HG02938 (cell line): ENCODE measurements around the gene VPS11.
A peak's percentile ranks its signal among the peaks of the same experiment; 100 is the strongest.
"Not testable (repeated sequence)": the region's sequence is repeated elsewhere in the genome, so short reads cannot be mapped to it uniquely, and the experiment has no call there.

Experiments used
- ATAC-seq: cut with Tn5 transposase; IDR thresholded peaks from one replicate; pipeline ENCODE4 v1.9.1; 2021; ENCODE audit warnings: mild to moderate bottlenecking, moderate library complexity; ENCODE audit not compliant: unreplicated experiment

VPS11 gene

DNA sequence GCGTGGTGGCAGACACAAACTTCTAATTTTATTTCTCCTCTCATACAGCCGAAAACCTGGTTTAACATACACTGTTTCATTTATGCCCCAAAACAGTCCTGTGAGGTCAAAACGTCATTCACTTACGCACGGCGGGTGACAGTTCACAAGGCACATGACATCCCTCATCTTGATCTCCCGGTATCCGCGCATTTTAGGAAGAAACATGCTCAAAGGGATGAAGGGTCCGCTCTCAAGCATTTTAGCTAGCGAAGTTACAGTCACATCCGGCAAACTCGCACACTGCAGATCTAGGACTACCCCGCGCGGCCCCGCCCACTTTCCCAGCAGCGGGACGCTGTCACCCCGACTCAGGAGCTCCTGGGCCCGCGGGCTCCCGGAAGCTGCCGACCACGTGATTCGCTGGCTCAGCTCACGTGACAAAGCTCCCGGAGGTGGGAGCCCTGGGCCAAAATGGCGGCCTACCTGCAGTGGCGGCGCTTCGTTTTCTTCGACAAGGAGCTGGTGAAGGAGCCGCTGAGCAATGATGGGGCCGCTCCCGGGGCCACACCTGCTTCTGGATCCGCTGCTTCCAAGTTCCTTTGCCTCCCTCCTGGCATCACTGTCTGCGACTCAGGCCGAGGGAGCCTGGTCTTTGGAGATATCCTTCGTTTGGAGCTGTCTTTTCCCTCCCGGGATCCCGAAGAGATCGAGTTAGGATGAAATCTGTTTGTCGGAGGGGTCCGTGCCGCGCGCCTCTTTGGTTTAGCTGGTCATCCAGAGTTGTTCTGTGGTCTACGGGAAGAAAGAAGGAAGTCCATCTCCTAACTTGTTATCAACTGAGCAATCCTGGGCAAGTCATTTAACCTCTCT, at the start of gene VPS11:
TSS of gene VPS11 (plus strand) at position 448 of the 852 bp plus-strand sequence. CDS start at position 454, 6 bp downstream.
- peak; percentile 85 for ATAC-seq

DNA sequence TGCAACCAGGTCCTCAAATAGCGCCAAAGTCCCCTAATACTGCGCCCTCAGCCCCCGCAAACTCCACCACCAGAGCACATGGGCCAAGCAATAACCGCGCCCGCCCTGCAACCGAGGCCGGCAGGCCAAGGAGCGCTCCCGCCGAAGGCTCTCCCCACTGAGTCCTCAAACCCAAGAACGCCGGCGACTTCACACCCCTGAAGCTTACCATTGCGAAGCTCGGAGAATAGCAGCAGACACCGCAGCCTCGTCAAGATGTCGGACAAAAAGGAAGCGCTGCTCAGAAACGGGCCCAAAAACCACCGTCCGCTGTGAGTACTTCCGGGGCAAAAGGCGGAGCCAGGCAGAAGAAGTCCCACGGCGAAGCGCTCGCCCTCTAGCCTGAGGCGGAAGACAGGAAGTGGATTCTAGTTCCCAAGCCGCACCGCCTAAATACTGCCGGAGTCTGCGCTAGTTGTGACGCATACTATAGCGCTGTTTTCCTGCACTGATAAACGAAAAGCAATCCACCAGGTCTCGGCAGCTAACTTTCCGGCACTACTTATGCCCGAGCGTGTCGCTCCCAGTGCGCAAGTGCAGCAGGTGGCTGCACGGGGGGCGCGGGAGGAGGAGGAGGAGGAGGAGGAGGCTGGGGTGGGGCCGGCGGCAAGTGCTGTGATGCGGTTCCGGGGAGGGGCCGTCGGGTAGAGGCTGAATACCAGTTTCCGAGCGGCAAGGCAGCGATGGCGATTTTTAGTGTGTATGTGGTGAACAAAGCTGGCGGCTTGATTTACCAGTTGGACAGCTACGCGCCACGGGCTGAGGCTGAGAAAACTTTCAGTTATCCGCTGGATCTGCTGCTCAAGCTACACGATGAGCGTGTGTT, 49.3 kb upstream of the VPS11 start, which contains the start of the genes RPS25 and TRAPPC4:
TSS of gene RPS25 (minus strand) at position 270 of the 865 bp plus-strand sequence. CDS start at position 211, 59 bp downstream.
TSS of gene TRAPPC4 (plus strand) at position 693 of the 865 bp plus-strand sequence. CDS start at position 723, 30 bp downstream.
- peak; percentile 90 for ATAC-seq

DNA sequence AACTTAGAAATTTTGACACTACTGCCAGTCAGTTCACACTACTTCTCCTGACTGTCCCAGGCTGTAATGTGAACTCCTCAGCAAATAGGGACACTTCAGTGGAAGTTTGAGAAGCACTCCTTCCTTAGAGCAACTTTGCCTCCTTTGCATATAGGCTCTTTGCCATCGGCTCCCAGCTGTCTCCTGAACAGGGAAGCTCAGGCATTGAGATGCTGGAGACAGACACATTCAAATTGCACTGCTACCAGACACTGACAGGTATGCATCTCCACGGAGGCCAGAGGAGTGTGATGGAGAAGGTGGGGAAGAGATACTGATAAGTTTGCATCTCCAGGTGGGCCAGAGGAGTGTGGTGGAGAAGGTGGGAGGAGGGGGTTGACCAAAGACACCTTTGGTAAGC, 47.6 kb upstream of the VPS11 start:
- no peak for ATAC-seq

DNA sequence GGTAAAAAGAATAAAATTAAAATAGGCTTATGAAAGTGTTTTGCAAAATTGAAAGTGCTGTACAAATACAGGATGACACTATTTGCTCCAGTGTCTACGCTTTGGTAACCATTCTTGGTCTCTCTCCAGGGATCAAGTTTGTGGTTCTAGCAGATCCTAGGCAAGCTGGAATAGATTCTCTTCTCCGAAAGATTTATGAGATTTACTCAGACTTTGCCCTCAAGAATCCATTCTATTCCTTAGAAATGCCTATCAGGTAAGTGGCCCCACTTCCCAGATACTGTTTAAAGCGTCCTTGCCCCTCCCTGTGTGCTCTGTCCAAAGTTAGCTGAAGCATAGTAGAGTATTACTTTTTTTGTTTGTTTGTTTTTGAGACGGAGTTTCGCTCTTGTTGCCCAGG, 46.0 kb upstream of the VPS11 start:
- ATAC-seq = no peak

DNA sequence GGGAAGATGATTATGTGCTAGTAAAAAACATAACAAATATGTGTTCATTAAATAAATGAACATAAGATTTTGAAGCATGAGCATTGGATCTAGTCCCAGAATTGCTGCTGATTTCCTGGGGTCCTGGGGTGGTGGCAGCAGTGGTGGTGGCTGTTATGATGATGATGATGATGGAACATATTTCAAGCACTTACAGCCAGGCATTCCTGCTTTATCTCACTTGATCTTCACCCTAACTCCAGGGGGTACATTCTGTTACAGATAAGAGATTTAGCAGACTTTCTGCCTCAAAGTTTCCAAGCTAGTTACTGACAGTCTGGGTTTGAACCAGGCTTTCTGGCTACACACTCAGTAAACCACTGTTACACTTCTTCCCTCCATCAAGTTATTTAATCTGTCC, 43.9 kb upstream of the VPS11 start:
- ATAC-seq = no peak

DNA sequence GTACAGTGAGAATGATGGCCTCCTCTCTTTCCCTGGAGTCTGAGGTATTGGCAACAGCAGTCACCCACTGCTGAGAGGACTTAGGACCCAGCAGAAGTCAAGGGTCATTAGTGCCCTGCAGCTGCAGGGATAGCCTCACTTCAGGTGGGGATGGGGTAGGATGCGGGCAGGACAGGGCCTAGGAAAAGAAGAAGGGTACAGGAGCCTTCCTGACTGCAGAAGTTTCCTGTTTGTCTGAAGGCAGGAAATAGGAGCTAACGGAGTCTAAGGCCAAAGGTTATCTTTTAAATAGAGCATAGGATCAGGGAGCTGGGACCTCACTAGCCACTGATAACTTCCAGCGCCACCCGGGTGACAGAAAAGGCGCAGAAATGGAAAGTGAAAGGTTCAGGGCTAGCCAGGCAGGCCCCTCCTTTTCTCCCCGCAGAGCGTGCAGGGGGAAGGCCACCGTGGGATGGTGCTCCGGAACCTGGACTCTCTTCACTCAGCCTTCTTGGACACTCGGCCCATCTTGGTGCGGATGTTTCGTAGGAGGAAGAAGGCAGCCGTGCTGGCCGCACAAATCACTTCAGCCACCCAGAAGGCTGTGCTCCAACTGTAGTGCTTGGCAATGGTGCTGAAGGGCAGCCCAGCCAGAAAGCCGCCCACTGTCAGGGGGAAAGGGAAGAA, 43.1 kb upstream of the VPS11 start:
- ATAC-seq = no peak

DNA sequence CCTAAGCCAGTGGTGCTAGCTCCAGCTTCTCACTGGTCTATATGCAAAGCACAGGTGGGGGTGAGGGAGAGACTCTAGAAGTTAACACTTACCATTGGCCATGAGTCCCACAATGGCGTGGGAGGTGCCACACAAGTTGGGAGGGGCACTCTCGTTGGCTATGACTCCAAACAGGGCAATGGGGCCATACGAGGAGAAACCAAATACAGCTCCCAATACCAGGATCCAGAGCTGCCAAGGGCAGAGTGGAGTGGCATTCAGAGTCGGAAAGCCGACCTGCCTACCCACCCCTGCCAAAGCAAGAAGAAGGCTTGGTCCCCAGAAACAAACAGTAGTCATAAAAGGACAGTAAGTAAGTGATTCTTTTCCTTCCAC, 42.5 kb upstream of the VPS11 start:
- ATAC-seq = no peak

DNA sequence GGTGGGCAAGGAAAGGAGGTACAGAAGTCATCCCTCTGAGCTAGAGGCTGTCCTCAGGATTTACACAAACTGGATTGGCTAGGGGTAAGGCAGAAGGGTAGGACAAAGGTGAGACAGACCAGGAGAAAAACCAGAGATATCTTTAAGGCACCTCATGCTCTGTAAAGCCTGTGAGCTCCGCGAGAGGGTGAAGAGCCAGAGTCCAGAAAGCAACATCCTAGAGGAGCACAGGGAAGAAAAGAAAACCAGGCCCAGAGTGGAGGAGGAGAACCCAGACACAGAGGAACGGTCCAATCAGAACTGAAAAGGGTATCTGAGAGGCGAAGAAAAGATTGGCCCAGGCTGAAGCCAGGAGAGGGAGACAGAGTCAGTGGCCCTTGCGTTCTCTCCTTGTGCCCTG, 42.1 kb upstream of the VPS11 start:
- no peak for ATAC-seq

DNA sequence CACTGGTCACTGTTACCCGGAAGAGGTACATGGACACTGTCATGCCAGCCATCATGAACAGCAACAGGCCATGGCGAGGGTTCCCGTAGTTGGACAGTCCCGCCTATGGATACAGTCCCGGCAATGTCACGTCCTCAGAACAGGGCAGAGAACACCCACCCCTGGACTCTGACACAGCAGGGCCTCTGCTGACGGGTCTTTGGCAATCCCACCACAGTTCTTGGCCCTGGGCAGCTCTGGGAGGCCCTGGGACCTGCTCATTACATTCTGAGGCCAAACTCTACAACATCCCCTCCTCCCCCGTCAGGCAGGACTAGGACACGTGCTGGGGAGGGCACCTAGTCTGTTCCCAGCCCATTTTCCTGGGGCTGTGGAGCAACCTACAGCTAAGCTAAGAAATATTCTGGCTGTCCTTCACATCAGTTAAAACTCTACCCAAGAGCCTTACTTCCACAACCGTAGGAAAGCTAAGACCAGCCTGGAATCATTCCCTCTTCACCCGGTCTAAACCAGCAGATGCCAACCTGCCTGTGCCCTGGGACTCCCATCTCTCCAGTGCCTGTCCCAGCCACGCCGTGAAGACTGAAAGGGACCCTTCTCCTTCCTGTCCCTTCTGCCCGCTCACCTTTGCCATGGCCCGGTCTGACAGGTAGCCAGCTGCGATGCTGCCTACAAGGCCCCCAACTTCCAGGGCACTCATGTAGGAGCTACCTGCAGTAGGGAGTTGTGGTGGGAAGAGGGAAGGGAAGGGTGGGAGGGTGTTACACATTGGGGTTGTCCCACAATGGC, 41.4 kb upstream of the VPS11 start:
- no peak for ATAC-seq

DNA sequence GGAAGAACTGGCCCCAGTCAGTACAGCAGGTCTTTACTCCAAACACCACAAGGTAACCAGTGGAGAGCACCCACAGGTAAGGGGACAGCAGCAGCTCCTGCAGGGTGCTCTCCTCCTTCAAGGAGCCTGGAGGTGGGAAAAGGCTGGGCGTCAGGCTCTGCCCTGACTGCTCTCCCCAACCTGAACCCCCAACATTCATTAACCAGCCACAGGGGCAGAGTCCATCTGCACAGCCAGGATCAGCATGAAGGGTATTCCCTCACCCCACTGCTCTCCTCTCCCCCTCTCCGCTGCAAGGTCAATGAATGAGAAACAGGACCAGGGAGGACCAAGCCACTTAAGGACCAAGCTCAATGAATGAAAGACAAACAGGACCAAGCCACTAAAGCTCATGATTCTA, 40.6 kb upstream of the VPS11 start:
- no peak for ATAC-seq

DNA sequence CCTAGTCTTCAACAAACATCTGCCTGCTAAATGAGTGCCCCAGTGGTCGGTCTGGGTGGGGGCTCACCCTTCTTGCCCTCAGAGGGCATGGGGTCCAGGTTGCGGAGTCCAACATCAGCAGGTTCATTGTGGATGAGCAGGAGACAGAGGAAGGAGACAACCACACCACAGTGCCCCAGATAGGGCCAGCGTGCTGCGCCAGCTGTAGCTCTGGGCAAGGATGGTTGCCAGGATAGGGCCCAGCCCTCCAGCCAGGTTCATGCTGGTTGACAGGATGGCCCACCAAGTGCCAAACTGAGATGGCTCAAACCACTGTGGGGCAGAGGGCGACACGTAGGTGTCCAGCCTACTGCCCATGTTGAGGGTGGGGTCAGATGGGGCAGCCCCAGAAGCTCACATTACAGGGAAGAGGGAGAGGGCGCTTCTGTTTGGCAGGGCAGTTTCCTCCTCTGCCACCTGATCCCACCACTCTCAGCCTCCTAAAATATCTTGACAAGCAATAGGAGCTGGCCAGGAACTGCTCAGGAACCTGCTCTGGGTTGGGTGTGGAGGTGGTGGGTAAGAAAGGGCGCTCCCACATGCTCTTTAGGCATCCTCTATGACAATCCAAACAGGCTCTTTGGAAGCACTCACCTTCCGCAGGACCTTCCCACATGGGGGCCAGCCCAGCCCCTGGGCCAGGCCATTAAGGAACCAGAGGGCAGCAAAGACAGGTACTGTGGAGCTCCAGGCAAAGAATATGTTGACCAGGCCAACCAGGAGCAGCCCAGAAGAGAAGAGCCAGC, 39.9 kb upstream of the VPS11 start:
- ATAC-seq = no peak

DNA sequence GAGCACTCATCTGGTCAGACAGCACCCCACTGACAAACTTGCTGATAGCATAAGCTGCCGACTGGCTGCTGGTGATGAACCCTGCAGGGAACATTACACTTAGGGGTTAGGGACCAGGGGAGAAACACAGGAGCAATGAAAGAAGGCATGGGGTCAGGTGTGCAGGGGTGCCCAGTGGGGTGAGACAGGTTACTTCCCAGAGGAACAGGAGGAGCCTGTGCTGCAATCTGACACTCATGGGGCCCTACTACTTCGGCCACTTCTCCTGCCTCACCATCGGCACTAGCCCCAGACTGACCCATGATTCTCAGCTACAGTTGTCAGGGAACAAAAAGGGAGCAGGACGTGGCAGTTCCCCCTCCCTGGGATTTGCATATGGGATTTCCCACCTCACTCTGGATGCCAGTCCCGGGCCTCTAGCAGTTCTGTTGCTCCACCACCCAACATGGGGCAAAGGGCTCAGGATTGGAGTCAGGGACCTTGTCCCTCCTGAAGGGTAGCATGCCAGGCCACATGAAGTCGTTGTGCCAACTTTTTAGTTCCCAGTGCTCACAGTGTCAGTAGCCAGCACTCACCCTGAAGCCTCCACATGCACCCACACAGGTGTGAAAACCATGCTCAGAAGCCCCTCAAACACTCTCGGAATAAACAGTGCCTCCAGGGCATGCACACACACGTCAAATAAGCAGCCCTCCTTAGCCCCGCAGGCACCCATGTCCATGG, 39.1 kb upstream of the VPS11 start:
- ATAC-seq = no peak

DNA sequence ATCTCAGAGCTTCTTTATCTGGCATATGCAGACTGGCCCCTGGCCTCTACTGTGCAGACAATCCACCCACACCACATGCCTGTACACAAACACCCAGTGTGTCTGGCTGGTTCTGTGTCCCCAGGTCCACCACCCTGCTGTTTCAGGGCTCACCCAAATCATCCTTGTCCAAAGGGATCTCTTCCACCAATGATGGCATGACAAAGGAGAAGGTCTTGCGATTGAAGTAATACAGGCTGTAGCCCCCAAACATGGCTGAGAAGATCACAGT, 38.6 kb upstream of the VPS11 start:
- no peak for ATAC-seq

DNA sequence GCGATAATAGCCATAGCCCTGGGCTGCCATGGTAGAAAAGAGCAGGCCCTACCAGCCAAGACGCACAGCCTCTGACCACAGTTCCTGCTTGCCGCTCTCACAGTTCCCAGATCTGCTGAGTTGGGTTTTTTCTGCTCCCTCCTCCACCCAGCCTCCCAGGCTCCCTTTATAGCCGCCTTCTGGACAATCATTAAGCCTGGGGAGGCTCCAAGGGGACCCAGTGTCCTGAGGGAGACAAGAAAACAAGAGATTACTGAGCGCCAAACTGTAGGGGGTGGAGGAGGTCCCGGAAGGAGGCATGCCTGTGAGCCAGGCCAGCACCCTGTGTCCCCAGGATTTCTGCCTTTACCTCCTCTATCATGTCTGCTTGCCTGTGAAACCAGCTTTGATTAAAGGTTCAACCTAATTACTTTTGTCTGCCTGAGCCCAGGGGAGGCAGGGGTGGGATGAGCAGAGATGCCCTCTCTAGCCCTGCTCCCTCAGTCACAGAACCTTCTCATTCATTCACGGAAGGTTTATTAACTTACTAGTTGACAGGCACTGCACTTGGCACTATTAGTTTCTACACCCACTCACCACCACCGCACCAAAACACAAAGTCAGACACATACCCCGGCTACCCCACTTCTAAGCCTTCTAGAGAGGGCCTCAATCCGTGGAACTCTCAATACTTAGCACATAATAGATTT, 38.1 kb upstream of the VPS11 start:
- ATAC-seq = no peak

DNA sequence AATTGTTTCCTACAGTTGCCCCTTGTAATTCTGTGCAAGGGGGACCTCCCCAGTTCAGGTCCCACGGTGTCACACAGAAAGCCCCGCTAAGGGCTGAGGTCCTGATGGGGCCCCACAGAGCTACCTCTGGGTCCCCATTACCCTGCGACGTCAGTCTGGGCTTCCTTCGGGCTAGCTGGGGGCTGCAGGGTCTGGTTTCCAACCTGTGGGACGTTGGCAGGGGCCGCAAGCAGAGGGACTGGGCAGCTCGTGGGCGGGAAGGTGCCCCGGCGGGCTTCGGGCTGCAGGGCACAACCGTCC, 37.6 kb upstream of the VPS11 start:
- peak; percentile 11 for ATAC-seq

DNA sequence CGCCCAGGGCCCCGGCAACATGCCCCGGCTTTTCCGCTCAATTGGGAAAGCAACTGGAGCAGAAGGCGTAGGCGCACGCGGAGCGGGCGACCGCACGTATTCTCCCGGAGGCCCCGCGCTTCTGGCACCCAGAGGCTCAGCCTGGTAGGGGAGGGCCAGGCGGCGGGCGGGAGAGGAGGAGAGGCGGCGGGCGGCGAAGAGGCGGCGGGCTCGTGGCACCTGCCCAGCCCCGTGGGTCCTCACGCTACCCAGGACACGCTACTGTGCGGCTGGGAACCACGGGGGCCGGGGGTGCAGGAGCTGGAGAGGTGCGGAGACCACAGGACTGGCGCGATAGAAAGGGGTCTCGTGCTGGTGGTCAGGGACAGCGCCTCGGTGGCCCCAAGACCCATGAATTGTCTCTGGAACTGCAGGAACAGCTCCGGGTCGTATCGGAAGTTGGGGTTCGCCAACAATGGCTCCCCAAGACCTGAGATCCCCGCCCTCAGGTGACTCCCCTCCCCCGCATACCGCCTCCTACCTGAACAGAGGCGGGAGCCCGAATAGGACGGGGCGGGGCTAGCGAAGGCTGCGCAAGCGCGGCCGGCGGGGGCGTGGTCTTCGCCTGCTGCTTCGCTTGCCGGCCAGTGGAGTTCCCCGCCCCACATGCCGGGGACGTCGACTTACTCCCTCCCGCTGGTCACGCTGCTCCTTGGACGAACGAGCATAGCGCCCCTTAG, 37.1 kb upstream of the VPS11 start, which contains the start of gene SLC37A4:
TSS of gene SLC37A4 (minus strand) at position 549 of the 719 bp plus-strand sequence.
- peak; percentile 77 for ATAC-seq

DNA sequence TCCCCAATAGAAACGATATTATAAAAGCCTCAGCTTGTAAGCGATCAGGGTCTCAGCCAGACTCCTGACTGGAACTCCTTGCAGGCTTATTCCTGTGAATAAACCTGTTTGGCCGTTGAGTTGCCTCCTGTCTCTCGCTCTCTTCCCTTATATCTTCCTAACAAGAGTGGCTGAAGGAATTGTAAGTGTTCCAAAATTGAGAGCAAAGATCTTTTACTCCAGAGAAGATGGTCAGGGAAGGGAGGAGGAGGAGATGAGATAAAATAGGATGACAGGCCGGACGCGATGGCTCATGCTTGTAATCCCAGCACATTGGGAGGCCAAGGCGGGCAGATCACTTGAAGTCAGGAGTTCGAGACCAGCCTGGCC, 35.7 kb upstream of the VPS11 start:
- no peak for ATAC-seq

DNA sequence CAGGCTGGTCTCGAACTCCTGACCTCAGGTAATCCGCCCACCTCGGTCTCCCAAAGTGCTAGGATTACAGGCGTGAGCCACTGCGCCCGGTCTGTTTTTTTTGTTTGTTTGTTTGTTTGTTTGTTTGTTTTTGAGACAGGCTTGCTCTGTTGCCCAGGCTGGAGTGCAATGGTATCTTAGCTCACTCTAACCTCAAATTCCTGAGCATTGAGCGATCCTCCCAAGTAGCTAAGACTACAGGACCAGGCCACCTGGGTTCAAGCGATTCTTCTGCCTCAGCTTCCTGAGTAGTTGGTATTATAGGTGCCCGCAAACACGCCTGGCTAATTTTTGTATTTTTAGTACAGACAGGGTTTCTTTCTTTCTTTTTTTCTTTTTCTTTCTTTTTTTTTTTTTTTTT, 34.2 kb upstream of the VPS11 start:
- ATAC-seq = not testable (repeated sequence)
